HCEC 1CT (cell line): ENCODE results near the gene FBXW4.
"Not testable (repeated sequence)": the region's sequence is repeated elsewhere in the genome, so short reads cannot be mapped to it uniquely, and the experiment has no call there.

Source experiments
- DNase-seq: peaks from one replicate; pipeline ENCODE4 v3.0.0-alpha.2; 2017

FBXW4 gene

DNA sequence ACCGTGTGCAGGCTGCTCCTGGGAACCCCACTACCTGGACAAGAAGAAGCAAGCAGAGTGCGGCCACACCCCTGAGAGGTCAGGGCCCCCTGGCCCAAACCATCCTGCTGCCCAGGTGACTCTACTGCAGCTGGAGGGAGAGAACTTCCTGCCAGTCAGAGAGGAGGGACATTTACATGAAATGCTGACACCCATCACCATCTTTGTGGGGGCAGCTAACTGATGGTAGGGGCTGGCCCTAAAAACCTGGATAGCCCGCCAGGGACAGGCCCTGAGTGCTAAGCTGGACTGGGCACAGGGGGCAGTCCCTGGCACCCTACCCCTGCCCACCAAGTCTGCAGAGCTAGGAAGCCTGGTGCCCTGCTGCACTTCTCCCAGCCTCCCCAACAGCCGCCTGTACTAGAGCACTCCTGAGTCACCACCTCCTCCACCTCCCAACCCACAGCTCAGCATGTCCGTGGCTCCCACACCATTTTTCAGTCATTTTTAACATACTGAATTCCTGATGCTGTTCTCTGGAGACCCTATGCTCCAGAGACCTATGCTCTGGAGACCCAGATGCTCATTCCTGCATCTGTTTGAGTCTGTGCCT is 79.3 kb downstream of the FBXW4 start:
- no peak for DNase-seq

DNA sequence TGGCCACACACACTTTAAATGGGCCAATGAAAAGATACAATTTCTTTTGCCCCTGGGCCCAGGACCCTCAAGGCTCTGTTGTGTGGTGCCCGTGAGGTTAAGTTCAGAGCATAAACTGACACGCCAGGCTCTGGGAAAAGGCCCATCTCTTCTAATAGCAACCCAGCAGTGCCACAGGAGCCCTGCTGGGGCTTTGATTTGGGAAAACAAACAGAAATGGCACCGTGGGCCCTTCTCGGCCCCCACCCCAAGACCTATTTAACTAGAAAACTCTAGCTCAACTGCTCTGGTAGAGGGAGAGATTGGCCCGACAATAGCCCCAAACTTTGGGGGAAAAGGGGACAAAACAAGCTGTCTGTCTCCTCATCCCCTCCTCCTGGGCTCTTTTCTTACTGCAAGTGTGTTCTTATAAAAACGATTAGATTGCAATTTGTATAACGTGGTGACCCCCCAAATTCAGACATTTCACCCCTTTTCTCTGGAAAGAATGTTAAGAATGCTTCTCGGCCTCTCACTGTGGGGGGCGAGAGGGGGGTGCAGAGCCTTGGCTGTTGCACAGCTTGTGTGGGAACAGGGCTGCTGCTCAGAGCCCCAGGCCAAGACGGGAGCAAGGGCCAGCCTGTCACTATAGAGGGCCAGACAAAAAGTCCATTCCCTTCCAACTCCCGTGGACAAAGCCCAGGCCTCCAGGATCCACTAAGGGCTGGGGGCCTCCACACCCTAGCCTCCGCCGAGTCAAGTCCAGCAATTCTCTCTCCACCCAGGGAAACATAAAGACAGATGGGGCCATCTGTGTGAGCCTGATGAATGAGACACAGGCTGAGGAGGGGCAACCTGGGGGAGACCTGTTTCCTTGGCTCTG is 80.1 kb downstream of the FBXW4 start:
- DNase-seq, result no peak

DNA sequence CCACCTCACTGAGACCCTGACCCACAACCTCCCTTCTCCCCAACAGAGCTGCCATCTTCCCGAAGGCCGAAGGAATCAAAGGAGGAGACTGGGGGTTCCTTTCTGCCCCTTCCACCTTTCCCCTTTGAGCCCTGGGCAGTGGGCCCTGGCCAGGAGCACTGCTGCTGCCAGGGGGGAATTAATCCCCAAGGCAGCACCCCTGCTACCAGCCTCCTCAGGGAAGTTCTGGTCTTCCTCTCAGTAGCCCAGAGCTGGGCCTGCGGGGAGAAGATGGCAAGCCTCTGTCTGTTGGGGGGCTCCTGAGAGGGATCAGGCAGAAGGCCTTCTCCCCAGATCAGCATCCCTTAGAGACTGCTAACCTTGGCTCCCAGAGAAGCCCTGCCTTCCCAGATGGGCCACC is 81.3 kb downstream of the FBXW4 start:
- DNase-seq, result no peak

DNA sequence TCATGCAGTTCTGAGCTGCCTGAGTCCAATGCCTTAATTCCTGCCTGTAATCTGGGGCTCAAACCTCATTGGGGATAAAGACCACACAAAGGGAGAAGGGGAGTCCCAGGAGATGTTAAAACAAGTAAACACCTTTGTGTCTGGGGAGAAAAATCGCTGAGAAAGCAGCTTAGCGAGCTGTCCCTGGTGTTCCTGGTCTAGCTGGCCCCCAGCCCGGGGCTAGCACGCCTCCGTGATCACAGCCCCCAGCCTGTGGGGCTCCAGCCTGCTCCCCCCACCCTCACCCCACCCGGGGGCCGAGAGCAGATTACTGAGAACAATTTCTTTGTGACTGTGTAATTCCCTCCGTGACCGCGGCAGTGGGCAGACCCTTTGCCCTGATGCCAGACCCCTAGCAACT is 82.1 kb downstream of the FBXW4 start:
- DNase-seq, result no peak

DNA sequence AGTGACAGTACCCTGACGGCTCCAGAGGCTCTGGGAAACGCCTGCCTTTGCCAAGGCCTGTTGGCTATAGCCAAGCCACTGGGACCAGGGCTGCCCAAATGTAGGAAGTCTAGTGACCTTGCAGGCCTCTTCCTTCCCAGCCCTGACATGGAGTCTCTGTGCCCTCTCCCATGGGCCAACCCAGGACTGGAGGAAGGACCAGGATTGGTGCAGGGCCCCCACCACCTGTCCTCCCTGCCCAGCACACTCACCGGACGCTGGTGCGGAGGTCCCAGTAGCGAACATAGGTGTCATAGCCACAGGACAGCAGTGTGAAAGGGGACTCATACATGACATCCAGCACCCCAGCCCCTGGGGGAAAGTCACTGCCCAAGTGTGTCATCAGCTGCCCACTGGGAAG is 82.9 kb downstream of the FBXW4 start:
- no peak for DNase-seq

DNA sequence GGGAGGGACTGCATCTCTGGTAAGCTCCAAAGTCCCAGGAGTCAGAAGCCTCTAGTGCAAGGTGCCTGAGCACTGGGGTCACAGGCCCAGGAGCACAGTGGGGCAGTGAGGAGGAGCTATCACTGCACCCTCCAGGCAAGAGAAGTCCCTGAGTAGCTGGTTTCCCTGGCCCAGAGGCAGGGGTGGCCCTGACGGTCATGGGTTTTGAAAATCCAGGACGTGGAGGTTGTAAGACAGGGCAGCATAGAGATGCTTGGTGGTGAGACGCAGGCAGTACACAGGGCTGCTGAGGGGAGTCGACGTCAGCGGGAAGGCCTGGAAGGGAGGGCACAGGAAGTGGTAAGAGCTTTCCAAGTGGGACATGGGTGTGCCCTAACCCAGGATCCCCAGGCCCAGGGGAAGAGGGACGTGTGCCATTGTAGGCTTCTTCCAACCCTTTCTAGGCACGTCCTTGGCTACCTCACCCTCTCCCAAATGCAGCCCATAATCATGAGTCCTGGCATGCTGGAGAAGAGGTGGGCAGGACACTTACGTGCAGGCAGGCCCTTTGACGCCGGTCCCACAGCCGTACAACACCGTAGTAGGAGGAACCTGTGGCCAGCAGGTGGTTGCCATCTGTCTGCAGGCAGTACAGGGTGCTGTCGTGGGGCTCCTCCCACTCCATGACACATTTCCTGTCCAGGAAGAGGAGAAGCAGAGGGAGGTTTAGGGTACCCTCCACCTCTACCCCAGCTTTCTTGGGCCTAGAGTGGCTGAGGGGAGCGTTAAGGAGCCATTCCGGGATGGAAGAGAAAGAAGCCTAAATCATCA is 83.7 kb downstream of the FBXW4 start:
- peak; percentile 57 for DNase-seq

DNA sequence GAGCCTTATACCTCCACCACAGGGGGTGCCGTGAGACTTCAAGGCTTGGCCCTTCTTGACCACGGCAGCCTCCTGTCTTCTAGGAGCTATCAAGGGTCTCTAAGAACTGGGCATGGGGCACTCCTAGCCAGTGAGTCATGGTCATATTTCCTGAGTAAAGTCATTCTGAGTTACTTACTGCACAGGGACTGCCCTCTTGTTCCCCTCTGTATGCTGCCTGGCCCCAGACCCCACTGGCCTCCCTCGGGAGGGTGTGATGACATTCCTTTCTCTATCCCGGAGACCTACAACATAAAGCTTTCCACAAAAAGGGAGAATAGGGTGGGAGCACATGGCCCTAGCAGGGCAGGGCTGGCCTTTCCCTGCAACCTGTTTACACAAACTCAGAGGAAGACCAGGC is 85.5 kb downstream of the FBXW4 start:
- DNase-seq, result no peak

DNA sequence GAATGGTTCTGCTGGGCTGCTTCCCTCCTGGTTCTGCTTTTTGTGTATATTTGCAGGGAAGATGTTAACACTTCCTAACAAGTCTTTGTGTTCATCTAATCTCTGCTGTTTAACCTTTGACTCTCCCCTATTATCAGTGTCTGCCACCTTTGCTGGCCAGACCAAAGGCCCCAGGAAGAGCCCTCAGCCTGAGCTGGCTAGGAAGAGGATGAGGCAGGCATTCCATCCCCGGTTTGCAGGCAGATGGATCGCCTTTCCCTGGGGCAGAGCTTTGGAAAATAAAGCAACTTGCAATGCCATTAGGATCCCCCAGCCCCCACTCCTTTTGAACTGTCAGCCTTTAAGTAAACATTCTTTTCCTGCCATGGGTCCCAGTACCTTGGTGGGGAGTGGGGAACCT is 87.8 kb downstream of the FBXW4 start:
- DNase-seq, result no peak

DNA sequence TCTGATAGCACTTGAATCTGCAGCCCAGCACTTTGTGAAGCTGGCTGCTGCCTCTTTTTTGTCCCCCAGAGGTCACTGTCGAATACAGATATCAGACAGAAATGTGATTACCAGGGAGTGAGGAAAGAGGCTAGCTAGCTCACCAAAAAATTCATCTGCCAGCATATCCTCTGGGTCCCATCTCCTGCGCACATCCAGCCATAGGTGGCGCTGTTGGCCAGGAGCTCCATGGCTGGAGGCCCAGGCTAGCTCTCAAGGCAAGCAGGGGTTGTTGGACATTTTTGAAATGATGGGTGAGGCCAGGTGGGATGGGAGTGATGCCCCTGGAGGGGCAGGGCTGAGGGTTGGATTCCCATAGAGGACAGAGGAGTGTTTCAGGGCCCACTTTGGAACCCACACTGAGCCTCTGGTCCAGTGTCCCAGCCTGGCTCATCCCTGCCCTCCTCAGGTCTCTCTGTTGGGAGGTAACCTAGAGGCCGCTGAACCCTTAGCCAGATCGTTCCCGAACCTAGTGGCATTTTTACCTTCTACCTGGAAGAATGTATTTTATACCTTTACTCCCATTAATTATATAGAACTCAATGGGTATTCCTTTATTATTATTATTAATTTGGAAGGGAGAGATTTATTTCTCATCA is 92.1 kb downstream of the FBXW4 start:
- peak; percentile 62 for DNase-seq

DNA sequence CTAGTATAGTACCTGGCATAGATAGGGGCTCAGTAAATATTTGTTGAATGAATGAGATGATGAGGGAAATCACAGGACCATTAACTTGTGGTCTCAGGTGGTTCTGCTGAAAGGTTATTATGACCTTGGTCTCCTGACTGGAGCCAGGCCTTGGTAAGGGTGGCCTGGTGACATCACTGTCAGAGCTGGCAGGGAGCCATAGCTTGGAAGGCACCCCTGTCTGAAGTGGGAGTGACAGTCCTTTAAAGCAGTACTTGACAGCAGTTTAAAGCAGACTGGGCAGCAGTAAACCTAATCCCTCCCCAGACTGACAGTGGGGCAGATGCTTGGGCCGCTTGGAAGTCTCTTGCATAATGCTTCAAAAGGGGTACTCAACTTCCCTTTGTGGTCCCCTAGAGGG is 93.4 kb downstream of the FBXW4 start:
- DNase-seq, result no peak

DNA sequence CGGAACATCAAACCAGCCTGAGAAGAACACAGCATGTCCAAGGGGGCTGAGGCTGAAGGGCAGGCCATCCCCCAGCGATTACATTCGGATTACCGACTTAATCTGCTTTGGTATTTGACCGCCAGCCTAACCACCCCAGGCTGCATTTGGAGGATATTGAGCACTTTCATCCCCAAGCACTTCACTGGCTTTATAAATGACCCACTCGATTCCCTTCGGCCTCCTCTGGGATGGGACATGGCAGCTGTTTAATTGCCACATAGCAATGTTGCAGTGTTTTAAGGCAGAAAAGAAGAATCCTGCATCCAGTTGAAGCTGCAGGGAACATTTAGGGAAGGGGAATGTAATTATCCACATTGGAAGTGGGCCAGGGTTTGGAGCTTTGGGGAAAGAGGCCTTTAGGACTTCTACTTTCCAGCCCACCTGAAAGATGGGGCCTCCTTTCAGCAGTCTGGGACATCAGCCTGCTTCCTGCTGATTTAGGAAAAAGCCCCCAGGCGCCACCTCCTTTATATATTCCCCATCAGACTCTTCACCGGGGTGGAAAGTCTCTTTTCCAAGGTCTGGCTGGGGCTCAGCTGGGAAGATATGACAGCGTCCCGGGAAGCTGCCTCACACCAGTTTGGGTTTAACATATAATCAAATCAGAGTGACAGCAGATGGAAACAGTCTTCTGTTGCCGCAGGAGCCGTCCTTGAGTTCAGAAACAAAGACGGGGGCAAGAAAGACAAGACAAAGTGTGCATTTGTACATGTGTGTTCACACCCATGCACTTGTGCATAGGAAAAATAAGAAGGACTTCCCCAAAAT is 97.7 kb downstream of the FBXW4 start:
- no peak for DNase-seq

DNA sequence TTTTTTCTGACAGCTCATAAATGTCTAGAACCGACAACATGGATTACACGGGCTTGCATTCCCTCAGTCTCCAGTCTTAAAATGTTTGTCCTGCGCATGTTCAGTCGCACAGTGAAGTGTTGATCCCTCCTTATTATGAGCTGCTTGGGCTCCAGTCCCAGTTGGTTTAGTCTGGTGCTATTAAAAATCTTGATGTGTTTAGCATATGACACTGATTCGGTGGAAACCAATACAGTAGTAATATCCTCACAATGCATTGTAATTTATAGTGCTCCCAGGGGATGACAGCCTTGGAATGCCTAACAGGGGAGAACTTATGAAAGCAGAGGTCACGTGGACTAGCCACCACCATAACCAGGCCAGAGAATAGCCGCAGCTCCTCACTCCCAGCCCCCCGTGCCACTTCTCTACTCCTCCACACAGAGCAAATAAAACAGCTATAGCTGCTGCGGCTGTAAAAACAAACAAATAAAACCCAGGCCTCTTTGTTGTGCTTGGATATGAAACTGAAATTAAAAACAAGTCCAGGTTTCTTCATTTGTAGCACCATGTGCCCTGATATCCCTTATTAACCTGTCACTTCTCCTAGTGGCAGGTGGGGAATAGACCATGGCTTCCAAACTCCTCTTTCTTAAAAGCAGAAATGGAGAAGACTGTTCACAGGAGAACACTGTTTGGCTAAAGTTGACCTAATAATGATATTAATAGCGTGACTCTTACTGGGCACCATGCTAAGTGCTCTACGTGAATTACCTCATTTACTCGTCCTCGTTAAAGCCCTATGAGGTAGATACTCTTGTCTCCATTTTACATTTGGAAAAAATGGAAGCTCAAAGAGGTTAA is 99.2 kb downstream of the FBXW4 start:
- no peak for DNase-seq

DNA sequence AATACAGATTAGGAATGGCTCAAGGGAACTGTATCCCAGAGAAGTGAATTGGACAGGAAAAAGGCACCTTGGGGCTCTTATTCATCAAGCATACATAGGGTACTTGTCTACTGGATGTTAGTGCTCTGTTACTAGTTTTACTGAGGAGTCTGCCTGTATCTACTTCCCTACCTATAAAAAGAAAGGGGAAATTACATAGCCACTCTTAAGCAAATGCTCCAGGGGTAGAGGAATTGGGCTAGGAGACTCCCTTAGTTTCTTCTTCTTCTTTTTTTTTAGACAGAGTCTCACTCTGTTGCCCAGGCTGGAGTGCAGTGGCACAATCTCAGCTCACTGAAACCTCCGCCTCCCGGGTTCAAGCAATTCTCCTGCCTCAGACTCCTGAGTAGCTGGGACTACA is 101.6 kb downstream of the FBXW4 start:
- not testable (repeated sequence) for DNase-seq

DNA sequence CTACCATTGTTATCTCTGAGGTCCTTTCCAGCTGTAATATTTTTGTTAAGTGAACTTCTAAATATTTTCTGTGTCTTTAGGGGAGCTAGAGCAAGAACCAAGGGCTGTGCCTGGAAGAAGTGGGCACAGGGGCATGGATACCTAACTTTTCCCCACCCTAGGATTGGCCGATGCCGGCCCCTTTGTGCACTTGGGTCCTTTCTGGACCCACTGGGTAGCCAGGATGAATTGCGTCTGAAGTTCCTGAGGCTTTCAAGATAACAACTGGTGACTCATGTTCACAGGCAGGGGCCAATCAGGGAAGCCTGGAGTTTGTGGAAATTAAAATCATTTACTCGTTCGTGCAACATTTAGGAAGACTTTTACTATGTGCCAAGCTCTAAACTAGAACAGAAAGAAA is 106.1 kb downstream of the FBXW4 start:
- no peak for DNase-seq

DNA sequence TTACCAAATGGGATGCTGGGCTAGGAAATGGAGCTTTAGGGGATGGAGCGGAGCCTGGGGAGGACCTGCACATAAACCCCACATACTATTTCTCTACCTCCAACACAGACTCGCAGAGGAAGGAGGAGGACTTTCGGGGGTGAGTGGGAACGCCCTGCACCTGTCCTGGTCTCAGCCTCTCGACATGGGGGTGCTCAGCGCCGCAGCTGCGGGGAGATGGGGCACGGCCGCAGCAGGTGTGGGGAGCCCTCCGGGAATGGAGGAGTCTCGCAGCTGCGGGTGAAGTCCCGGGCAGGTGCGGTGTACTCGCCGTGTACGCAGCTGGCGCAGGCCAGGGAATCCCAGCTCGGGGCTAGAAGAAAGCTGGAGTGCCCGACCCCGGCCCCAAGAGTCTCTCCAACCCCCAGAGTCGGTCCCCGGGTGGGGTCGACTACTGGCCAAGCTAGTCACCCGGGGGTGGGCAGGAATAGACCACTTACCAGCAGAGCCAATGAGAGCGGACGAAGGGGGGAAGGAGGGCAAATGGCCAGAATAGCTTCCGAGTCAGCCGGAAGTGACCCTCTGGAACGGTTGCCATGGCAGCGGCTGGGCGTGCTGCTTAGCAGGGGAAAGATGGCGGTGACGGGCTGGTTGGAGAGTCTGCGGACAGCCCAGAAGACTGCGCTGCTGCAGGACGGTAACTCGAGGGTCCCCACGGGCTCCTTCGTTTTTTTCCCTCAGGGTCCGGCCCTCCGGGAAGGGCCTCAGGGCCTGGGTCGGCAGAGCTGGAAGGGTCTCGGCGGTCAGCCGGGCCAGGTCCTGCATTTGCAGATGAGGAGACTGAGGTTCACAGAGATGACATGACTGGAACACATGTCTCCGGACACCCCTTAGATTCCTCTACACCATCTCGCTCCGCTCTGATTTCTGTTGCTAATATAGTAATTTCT is 107.0 kb downstream of the FBXW4 start, which contains the start of the genes DPCD and POLL:
TSS of gene DPCD (plus strand) at position 597 of the 929 bp plus-strand sequence. CDS start at position 613, 16 bp downstream.
TSS of gene POLL (minus strand) at position 533 of the 929 bp plus-strand sequence. CDS start 897 bp downstream, outside the sequence.
- DNase-seq, result peak; percentile 91

DNA sequence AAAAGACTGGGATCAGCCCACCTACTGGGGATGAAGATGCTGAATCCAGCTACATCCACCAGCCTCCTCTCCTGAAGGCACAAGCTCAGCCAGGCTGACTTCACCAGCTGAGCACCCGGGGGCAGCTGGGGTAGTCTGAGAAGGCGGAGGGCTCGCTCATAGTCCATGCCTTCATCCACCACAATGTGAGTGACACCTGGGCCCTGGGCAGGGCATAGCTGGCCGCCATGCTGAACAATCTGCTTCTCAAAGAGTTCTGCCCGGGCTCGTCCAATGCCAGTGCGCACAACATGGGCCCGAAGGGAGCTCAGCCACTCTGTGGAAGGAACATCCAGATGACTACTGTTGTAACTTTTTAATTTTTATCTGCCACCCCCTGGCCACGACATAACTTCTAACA is 109.1 kb downstream of the FBXW4 start:
- DNase-seq, result no peak

DNA sequence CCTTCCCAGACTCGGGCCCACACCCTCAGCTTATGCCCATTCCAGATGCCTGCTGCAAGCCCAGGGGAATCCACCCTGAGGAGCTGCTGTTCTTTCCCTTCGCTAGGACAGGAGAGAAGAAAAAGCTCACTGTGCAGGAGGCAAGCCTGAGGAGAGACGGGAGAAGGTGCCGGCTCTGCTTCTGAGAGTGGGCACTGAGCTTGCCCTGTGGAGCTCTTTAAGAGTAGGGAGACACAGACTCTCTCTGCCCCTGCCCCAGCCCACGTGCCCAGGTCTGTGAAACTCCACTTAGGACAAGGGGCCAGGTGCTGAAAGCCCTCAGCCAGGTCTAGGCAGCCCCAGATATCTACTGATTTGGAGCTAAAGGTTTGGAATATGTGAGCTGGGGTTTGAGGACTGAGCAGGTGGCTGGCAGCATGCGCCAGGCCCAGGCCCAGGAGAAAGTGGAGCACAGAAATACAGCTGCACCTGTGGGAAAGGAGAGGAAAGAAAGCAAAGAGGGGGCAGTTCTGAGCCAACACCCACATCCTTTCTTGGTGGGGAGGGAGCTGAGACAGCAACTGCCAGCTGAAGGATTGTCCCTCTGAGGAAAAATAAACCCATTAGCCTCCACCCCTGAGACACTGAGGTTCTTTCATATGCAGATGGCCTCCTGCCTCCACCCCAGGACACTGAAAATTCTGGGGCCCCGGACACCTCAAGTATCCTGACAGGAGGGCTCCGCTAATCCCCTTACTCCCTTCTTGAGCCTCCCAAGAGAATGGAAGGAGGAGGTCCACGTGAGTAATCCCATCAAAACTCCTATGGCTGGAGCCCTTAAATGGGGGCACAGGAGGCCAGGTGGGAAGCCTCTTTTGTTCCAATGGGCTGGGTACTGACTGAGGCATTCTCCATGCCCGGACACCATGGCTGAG is 114.2 kb downstream of the FBXW4 start:
- no peak for DNase-seq

DNA sequence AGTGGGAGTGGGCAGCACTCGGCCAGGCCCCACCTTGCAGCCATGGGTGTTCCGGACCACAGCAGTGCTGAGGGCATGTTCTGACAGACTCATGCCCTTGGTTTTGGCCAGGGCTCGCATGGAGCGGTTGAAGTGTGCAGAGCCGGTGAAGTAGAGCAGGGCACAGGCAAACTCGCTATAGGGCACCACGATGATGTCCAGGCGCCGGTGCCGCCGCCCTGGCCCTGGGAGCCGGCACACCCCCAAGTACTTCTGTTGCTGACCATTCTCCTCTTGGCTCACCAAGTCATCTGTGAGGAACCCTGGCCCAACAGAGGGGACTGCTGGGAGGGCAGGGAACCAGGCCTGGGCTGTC is 115.5 kb downstream of the FBXW4 start:
- no peak for DNase-seq
